Measurements from ENCODE around the gene HYI.

- no peak for TF ChIP-seq CTCF (IDR thresholded peaks at IDR 0.05)
- no peak for TF ChIP-seq POLR2AphosphoS5 (IDR thresholded peaks at IDR 0.05; ENCODE audit: low read depth, low read length)
- no peak for TF ChIP-seq REST (IDR thresholded peaks at IDR 0.05; ENCODE audit: insufficient read depth in 1 of 2, low read depth in 2 of 2, low read length in 1 of 2)
- TF ChIP-seq TCF7L2 (IDR thresholded peaks at IDR 0.05; ENCODE audit: low read depth, low read length) = no peak
Observed at GRCh38 chr1:43438006-43438405, 15.7 kb downstream of the HYI start.
